SK-N-SH treated with all-trans-retinoic acid at 6 μM for 48 hours (cell line): ENCODE results near the gene KLHL35.

ENCODE experiments used
- ARNTL ChIP-seq: fragments of 450-650 bp; formaldehyde crosslinking; IDR thresholded peaks from 2 replicates; pipeline ENCODE4 v1.5.0; 2020; ENCODE audit warnings: low read depth, mild to moderate bottlenecking, moderate library complexity, borderline replicate concordance
- CREB5 ChIP-seq: fragments of 250-450 bp; sonication (Bioruptor Pico); IDR thresholded peaks from 2 replicates; pipeline ENCODE4 v1.5.1; 2020; ENCODE audit warnings: low read depth, mild to moderate bottlenecking, moderate library complexity
- CSDC2 ChIP-seq: fragments of 250-450 bp; sonication (Bioruptor Pico); IDR thresholded peaks from 2 replicates; pipeline ENCODE4 v1.5.0; 2020; ENCODE audit warnings: mild to moderate bottlenecking, moderate library complexity
- ESRRG ChIP-seq: fragments of 250-450 bp; sonication (Bioruptor Pico); IDR thresholded peaks from 2 replicates; pipeline ENCODE4 v1.6.1; 2021; ENCODE audit warnings: mild to moderate bottlenecking
- OSR1 ChIP-seq: fragments of 250-450 bp; sonication (Bioruptor Pico); IDR thresholded peaks from 2 replicates; pipeline ENCODE4 v1.8.0; 2022; ENCODE audit warnings: moderate library complexity, mild to moderate bottlenecking, inconsistent platforms
- PPARA ChIP-seq: fragments of 250-450 bp; sonication (Bioruptor Pico); IDR thresholded peaks from 2 replicates; pipeline ENCODE4 v1.5.0; 2020; ENCODE audit warnings: mild to moderate bottlenecking, borderline replicate concordance
- SNAI2 ChIP-seq: fragments of 250-450 bp; sonication (Bioruptor Pico); IDR thresholded peaks from 2 replicates; pipeline ENCODE4 v1.5.0; 2020; ENCODE audit warnings: mild to moderate bottlenecking, moderate library complexity
- ZFP3 ChIP-seq: fragments of 250-450 bp; sonication (Bioruptor Pico); IDR thresholded peaks from 2 replicates; pipeline ENCODE4 v1.5.0; 2020; ENCODE audit warnings: mild to moderate bottlenecking, moderate library complexity
- ZFP30 ChIP-seq: fragments of 450-650 bp; formaldehyde crosslinking; IDR thresholded peaks from 2 replicates; pipeline ENCODE4 v1.5.0; 2022; ENCODE audit warnings: mild to moderate bottlenecking, moderate library complexity
- ZNF70 ChIP-seq: fragments of 450-650 bp; formaldehyde crosslinking; IDR thresholded peaks from 2 replicates; pipeline ENCODE4 v1.5.0; 2020; ENCODE audit warnings: mild to moderate bottlenecking, moderate library complexity
- TF ChIP-seq, protein P1 (sequence below): fragments of 250-450 bp; sonication (Bioruptor Pico); IDR thresholded peaks from 2 replicates; pipeline ENCODE4 v1.5.1; 2021; ENCODE audit warnings: mild to moderate bottlenecking, moderate library complexity
- TF ChIP-seq, protein P2 (sequence below): fragments of 250-450 bp; sonication (Bioruptor Pico); IDR thresholded peaks from 2 replicates; pipeline ENCODE4 v1.8.0; 2020; ENCODE audit warnings: mild to moderate bottlenecking, moderate library complexity, borderline replicate concordance

DNA sequence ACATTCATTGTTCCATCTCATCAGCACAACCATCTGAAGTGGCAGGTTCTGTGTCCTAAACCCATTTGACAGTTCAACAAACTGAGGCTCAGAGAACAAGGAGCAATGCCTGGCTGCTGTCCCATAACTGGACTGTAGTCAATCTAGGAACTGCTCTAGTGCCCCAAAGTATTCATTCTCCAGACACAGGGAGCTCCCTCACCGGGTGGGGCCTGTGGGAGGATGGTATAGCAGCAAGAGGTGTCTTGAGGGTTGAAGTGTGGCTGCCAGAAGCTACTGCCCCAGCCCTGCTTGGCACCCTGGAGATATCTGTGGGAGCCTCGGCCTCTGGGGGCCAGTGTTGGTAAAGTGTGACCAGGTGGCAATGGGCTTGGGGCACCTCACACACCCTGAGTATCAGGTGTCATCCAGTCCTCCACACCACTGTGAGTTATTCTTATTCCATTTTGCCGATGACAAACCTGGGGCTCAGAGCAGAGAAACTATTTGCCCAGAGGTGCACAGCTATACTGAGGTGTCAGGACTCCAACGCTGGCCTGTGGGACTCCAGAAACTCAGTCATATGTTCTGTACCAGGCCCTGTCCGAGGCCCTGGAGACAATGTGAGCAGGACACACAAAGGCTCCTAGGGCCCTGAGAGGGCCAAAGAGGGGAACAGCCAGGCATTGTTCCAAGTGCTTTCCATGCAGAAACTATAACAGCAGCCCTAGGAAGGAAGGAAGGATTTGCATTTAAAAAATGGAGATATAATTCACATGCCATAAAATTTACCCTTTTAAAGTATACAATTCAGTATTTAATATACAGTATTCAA is 46.0 kb upstream of the KLHL35 start:
- TF ChIP-seq ZFP30 (CRISPR knock-in tag) (no peak), OSR1 (CRISPR knock-in tag) (no peak), ZNF70 (CRISPR knock-in tag) (no peak), ARNTL (CRISPR knock-in tag) (no peak), CREB5 (no peak), ESRRG (CRISPR knock-in tag) (no peak), PPARA (CRISPR knock-in tag) (no peak), CSDC2 (CRISPR knock-in tag) (no peak), SNAI2 (CRISPR knock-in tag) (no peak), ZFP3 (no peak)
- TF ChIP-seq, protein P1, sequence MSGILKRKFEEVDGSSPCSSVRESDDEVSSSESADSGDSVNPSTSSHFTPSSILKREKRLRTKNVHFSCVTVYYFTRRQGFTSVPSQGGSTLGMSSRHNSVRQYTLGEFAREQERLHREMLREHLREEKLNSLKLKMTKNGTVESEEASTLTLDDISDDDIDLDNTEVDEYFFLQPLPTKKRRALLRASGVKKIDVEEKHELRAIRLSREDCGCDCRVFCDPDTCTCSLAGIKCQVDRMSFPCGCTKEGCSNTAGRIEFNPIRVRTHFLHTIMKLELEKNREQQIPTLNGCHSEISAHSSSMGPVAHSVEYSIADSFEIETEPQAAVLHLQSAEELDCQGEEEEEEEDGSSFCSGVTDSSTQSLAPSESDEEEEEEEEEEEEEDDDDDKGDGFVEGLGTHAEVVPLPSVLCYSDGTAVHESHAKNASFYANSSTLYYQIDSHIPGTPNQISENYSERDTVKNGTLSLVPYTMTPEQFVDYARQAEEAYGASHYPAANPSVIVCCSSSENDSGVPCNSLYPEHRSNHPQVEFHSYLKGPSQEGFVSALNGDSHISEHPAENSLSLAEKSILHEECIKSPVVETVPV (CRISPR knock-in tag), result no peak
- TF ChIP-seq, protein P2, sequence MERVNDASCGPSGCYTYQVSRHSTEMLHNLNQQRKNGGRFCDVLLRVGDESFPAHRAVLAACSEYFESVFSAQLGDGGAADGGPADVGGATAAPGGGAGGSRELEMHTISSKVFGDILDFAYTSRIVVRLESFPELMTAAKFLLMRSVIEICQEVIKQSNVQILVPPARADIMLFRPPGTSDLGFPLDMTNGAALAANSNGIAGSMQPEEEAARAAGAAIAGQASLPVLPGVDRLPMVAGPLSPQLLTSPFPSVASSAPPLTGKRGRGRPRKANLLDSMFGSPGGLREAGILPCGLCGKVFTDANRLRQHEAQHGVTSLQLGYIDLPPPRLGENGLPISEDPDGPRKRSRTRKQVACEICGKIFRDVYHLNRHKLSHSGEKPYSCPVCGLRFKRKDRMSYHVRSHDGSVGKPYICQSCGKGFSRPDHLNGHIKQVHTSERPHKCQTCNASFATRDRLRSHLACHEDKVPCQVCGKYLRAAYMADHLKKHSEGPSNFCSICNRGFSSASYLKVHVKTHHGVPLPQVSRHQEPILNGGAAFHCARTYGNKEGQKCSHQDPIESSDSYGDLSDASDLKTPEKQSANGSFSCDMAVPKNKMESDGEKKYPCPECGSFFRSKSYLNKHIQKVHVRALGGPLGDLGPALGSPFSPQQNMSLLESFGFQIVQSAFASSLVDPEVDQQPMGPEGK (CRISPR knock-in tag), result no peak
